ENCODE results near the gene OLIG1. TPM values are rescaled to one million over a fixed set of nuclear protein-coding genes. Genes with fewer than 3 reads are reported as not detected.
A peak's percentile ranks its signal among the peaks of the same experiment; 100 is the strongest.

Gene OLIG1
- total and polyA plus RNA-seq, 10 of the 15 experiments (the other 5 are each of a cell fraction or from before 2014, with no cell fraction given), result not detected

- no peak overlapping the region for H3K4me3 ChIP-seq
- ChIA-PET SMC1A (ENCODE audit: uncharacterized antibody, unreplicated experiment) (no interaction called here), CTCF (no interaction called here), RAD21 (ENCODE audit: unreplicated experiment) (no interaction called here), POLR2A (no interaction called here)
- no peak overlapping the region for H3K9ac ChIP-seq (ENCODE audit: control insufficient read depth, insufficient read depth, low read length)
- intact Hi-C loops (cut with micrococcal nuclease; ENCODE audit: unreplicated experiment) (no loop called here), in situ Hi-C loops (cut with MboI) (no loop called here)
- H3K79me2 ChIP-seq (ENCODE audit: control insufficient read depth, insufficient read depth, low read length), result no peaks in the 10 kb centered on the region
- no peaks in the 10 kb centered on the region for H4K20me1 ChIP-seq (ENCODE audit: control insufficient read depth, insufficient read depth)
- ATAC-seq, result no peak
- DNase-seq (ENCODE audit: low read depth, low spot score), result no peak
- no peaks in the 10 kb centered on the region for H3K36me3 ChIP-seq (ENCODE audit: control insufficient read depth in 2 of 2, insufficient read depth in 2 of 2, low read length in 1 of 2)
- H3K9me3 ChIP-seq (replicated peaks; ENCODE audit: control insufficient read depth, insufficient read depth, low read length), result no peaks in the 10 kb centered on the region; the same call in 1 of the 3 replicates
- 53% methylated on average over 5 of the region's 5 CpGs for WGBS (ENCODE audit: insufficient coverage, insufficient replicate concordance, low lambda C conversion rate, missing lambda C conversion rate)
- FAIRE-seq, result no peak
- H2AFZ ChIP-seq (ENCODE audit: control insufficient read depth, low read depth, low read length), result no peak overlapping the region
- H3K4me1 ChIP-seq (ENCODE audit: control insufficient read depth, insufficient read depth, low read length), result no peaks in the 10 kb centered on the region; the same call in 1 of the 2 replicates
- no peak overlapping the region for H3K4me2 ChIP-seq (ENCODE audit: control insufficient read depth, insufficient read depth)
- peaks cover 9 to 45% of the 10 kb centered on the region in 2 experiments for H3K27me3 ChIP-seq (replicated peaks in 1 of 2; ENCODE audit: control insufficient read depth in 2 of 2, insufficient read depth in 2 of 2, low read length in 1 of 2)
- no peak overlapping the region for H3K27ac ChIP-seq (ENCODE audit: control insufficient read depth, insufficient read depth)
- TF ChIP-seq FOS (IDR thresholded peaks at IDR 0.05; ENCODE audit: borderline replicate concordance, extremely low read depth, insufficient read length), result no peak
- no TSS peak for BruUV-seq (replicated peaks)
Observed at GRCh38 chr21:33069243-33069642, 698 bp upstream of the OLIG1 start.

- TF ChIP-seq POU2F2 (IDR thresholded peaks at IDR 0.05; ENCODE audit: borderline replicate concordance, low read depth, low read length), result no peak
- no peak for TF ChIP-seq RB1 (IDR thresholded peaks at IDR 0.05; ENCODE audit: borderline replicate concordance)
- TF ChIP-seq IRF3 (IDR thresholded peaks at IDR 0.05), result no peak
- no peak for TF ChIP-seq SPI1 (IDR thresholded peaks at IDR 0.05; ENCODE audit: borderline replicate concordance, insufficient read depth, low read depth, low read length)
- TF ChIP-seq ESRRA (IDR thresholded peaks at IDR 0.05; ENCODE audit: low read length), result no peak
- TF ChIP-seq MTA3 (IDR thresholded peaks at IDR 0.05; ENCODE audit: borderline replicate concordance, low read length), result no peak
- TF ChIP-seq IKZF1 (conservative IDR thresholded peaks at IDR 0.05), result no peak
- no peak for TF ChIP-seq BHLHE40 (IDR thresholded peaks at IDR 0.05; ENCODE audit: borderline replicate concordance in 1 of 2, low read depth in 2 of 2, low read length in 1 of 2)
- no peak for TF ChIP-seq CREM (IDR thresholded peaks at IDR 0.05; ENCODE audit: low read depth)
- no peak for TF ChIP-seq CHD2 (IDR thresholded peaks at IDR 0.05; ENCODE audit: borderline replicate concordance, low read depth, low read length)
- TF ChIP-seq STAT3 (IDR thresholded peaks at IDR 0.05; ENCODE audit: low read depth, low read length), result no peak
- no peak for FAIRE-seq
- intact Hi-C loops (cut with micrococcal nuclease; ENCODE audit: unreplicated experiment) (no loop called here), in situ Hi-C loops (cut with MboI) (no loop called here)
- peaks cover 12 to 46% of the 10 kb centered on the region in 2 experiments for H3K27me3 ChIP-seq (replicated peaks in 1 of 2; ENCODE audit: control insufficient read depth in 2 of 2, insufficient read depth in 2 of 2, low read length in 1 of 2)
- no peak for DNase-seq (ENCODE audit: low read depth, low spot score)
- H3K36me3 ChIP-seq (ENCODE audit: control insufficient read depth in 2 of 2, insufficient read depth in 2 of 2, low read length in 1 of 2), result no peaks in the 10 kb centered on the region
- BruUV-seq (replicated peaks), result no TSS peak
- no peak overlapping the region for H3K4me3 ChIP-seq
- no peaks in the 10 kb centered on the region; the same call in 1 of the 3 replicates for H3K9me3 ChIP-seq (replicated peaks; ENCODE audit: control insufficient read depth, insufficient read depth, low read length)
- H3K9ac ChIP-seq (ENCODE audit: control insufficient read depth, insufficient read depth, low read length), result no peak overlapping the region
- no peaks in the 10 kb centered on the region for H4K20me1 ChIP-seq (ENCODE audit: control insufficient read depth, insufficient read depth)
- ChIA-PET CTCF (no interaction called here), SMC1A (ENCODE audit: uncharacterized antibody, unreplicated experiment) (no interaction called here), RAD21 (ENCODE audit: unreplicated experiment) (no interaction called here), POLR2A (no interaction called here)
- no peak overlapping the region for H3K27ac ChIP-seq (ENCODE audit: control insufficient read depth, insufficient read depth)
- no peak overlapping the region for H2AFZ ChIP-seq (ENCODE audit: control insufficient read depth, low read depth, low read length)
- WGBS (ENCODE audit: insufficient coverage, insufficient replicate concordance, low lambda C conversion rate, missing lambda C conversion rate), result 21% methylated on average over 10 of the region's 11 CpGs
- no peaks in the 10 kb centered on the region for H3K79me2 ChIP-seq (ENCODE audit: control insufficient read depth, insufficient read depth, low read length)
- no peaks in the 10 kb centered on the region; the same call in 1 of the 2 replicates for H3K4me1 ChIP-seq (ENCODE audit: control insufficient read depth, insufficient read depth, low read length)
- peak overlapping the region; percentile 4; the same call in 1 of the 2 replicates for H3K4me2 ChIP-seq (ENCODE audit: control insufficient read depth, insufficient read depth)
- no peak for ATAC-seq
Observed at GRCh38 chr21:33069645-33069993, 322 bp upstream of the OLIG1 start.
